MM.1S (cell line): ENCODE data around the gene GOLGA3.

ENCODE experiments used
- DNase-seq: peaks from one replicate; pipeline ENCODE4 v3.0.0-alpha.2; 2015
- H2AFZ ChIP-seq: fragments of 300-600 bp; sonication (generic); 2 replicates; pipeline ENCODE4 v1.6.0; 2016; ENCODE audit warnings: antibody characterized with exemption, low read length
- H3F3A ChIP-seq: fragments of 300-600 bp; sonication (generic); 2 replicates; pipeline ENCODE4 v1.6.1; 2016; ENCODE audit warnings: mild to moderate bottlenecking, antibody characterized with exemption, low read length, moderate library complexity, mixed read lengths; ENCODE audit not compliant: insufficient read depth
- H3K27ac ChIP-seq: fragments of 300-600 bp; sonication (generic); 2 replicates; pipeline ENCODE4 v1.5.1; 2016; ENCODE audit warnings: mild to moderate bottlenecking, low read length
- H3K27me3 ChIP-seq: fragments of 300-600 bp; sonication (generic); replicated peaks from 2 replicates; pipeline ENCODE4 v1.6.0; 2016; ENCODE audit warnings: low read length; ENCODE audit not compliant: insufficient read depth
- H3K36me3 ChIP-seq: fragments of 300-600 bp; sonication (generic); replicated peaks from 2 replicates; pipeline ENCODE4 v1.6.1; 2016; ENCODE audit warnings: mild to moderate bottlenecking, low read length, mixed read lengths; ENCODE audit not compliant: insufficient read depth
- H3K4me1 ChIP-seq: fragments of 300-600 bp; sonication (generic); 2 replicates; pipeline ENCODE4 v1.6.1; 2016; ENCODE audit warnings: low read length, mixed read lengths
- H3K4me2 ChIP-seq: fragments of 300-600 bp; sonication (generic); 2 replicates; pipeline ENCODE4 v1.6.0; 2016; ENCODE audit warnings: low read depth, low read length
- H3K4me3 ChIP-seq: fragments of 300-600 bp; sonication (generic); 2 replicates; pipeline ENCODE4 v1.5.1; 2016; ENCODE audit warnings: low read length, mixed read lengths
- H3K79me2 ChIP-seq: fragments of 300-600 bp; sonication (generic); 2 replicates; pipeline ENCODE4 v1.6.1; 2016; ENCODE audit warnings: mixed run types, low read length, mixed read lengths
- H3K9ac ChIP-seq: fragments of 300-600 bp; sonication (generic); 2 replicates; pipeline ENCODE4 v1.6.1; 2016; ENCODE audit warnings: low read length, mixed read lengths
- H3K9me2 ChIP-seq: fragments of 300-600 bp; sonication (generic); replicated peaks from 2 replicates; pipeline ENCODE4 v1.6.1; 2016; ENCODE audit warnings: mild to moderate bottlenecking, low read length, mixed read lengths; ENCODE audit not compliant: insufficient read depth
- H3K9me3 ChIP-seq: fragments of 300-600 bp; sonication (generic); replicated peaks from 2 replicates; pipeline ENCODE4 v1.6.1; 2016; ENCODE audit warnings: mild to moderate bottlenecking, low read length, mixed read lengths; ENCODE audit not compliant: insufficient read depth
- H4K20me1 ChIP-seq: fragments of 300-600 bp; sonication (generic); 2 replicates; pipeline ENCODE4 v1.6.1; 2016; ENCODE audit warnings: mild to moderate bottlenecking, low read length, moderate library complexity, mixed read lengths; ENCODE audit not compliant: insufficient read depth
- CTCF ChIP-seq: fragments of 300-600 bp; sonication (generic); IDR thresholded peaks from 2 replicates; pipeline ENCODE4 v1.5.1; 2016; ENCODE audit warnings: antibody characterized with exemption, low read length, mixed read lengths
- EZH2 ChIP-seq: fragments of 300-600 bp; sonication (generic); optimal IDR thresholded peaks from 2 replicates; pipeline ENCODE3; 2017; ENCODE audit warnings: low read depth, mild to moderate bottlenecking, antibody characterized with exemption, low read length, mixed read lengths
- EZH2phosphoT487 ChIP-seq: fragments of 300-600 bp; sonication (generic); IDR thresholded peaks from 2 replicates; pipeline ENCODE4 v1.6.1; 2018; ENCODE audit warnings: antibody characterized with exemption, low read length

The GOLGA3 gene

DNA sequence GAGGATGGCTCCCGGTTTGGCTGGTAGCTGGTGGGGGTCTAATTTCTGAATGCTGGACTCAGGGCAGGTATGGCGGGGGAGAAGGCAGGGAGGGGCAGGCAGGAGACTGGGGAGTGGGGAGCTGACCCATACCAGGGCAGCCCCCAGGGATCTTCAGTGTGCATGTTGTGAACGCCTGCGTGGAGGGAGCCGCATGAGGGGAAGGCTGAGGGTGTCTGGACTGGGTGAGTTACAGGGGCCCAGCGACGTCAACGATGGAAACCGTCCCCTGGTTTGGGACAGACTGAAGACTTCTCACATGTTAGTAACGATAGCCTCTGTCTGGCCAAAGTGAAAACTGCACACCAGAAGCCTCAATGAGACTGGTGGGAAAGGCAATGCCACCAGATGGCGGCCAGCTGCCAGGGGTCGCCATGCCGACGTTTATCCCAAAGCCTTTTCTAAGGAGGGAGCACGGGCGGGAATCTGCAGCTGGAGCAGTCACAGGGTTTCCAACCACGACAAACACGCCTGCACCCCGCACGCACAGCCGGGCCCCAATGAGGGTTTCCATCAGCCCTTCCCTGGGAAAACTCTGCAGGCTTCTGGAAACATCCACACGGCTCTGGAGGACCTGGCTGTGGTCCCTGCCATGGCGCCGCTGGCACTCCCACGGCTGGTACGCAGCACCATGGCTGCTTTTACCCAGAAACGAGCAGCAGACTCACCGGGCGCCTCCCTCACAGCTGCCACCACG, 104.0 kb downstream of the GOLGA3 start:
- H3K9me2 ChIP-seq = no peaks in the 10 kb centered on the region
- TF ChIP-seq CTCF (no peak), EZH2phosphoT487 (no peak), EZH2 (no peak)
- H3K36me3 ChIP-seq = no peaks in the 10 kb centered on the region; the same call in none of the 2 replicates
- no peaks in the 10 kb centered on the region for H3F3A ChIP-seq
- DNase-seq = no peak
- no peaks in the 10 kb centered on the region for H3K27me3 ChIP-seq
- H3K9ac ChIP-seq = no peak overlapping the region
- no peaks in the 10 kb centered on the region for H3K79me2 ChIP-seq
- H3K27ac ChIP-seq = no peak overlapping the region
- no peak overlapping the region for H3K4me2 ChIP-seq
- no peak overlapping the region for H3K4me3 ChIP-seq
- no peaks in the 10 kb centered on the region for H3K4me1 ChIP-seq
- H4K20me1 ChIP-seq = no peaks in the 10 kb centered on the region
- H2AFZ ChIP-seq = no peak overlapping the region
- no peaks in the 10 kb centered on the region for H3K9me3 ChIP-seq

- Histone ChIP-seq H3K4me3 (no peak overlapping the region), H3K27ac (no peak overlapping the region), H3K27me3 (no peaks in the 10 kb centered on the region), H3K79me2 (no peaks in the 10 kb centered on the region), H3K4me1 (no peaks in the 10 kb centered on the region), H3K36me3 (no peaks in the 10 kb centered on the region; the same call in none of the 2 replicates), H3F3A (no peaks in the 10 kb centered on the region), H3K9ac (no peak overlapping the region), H3K4me2 (no peak overlapping the region), H2AFZ (no peak overlapping the region), H3K9me2 (no peaks in the 10 kb centered on the region), H4K20me1 (no peaks in the 10 kb centered on the region), H3K9me3 (no peaks in the 10 kb centered on the region)
- no peak for TF ChIP-seq EZH2phosphoT487
- no peak for TF ChIP-seq EZH2
- TF ChIP-seq CTCF = no peak
- no peak for DNase-seq
Observed at GRCh38 chr12:132723764-132724140, 104.9 kb downstream of the GOLGA3 start.

- no peak for DNase-seq
- no peaks in the 10 kb centered on the region for H4K20me1 ChIP-seq
- H3K79me2 ChIP-seq = no peaks in the 10 kb centered on the region
- H3K9me2 ChIP-seq = no peaks in the 10 kb centered on the region
- H3K4me1 ChIP-seq = no peaks in the 10 kb centered on the region
- no peak overlapping the region for H3K27ac ChIP-seq
- H3K27me3 ChIP-seq = no peaks in the 10 kb centered on the region
- no peak overlapping the region for H2AFZ ChIP-seq
- H3K9me3 ChIP-seq = no peaks in the 10 kb centered on the region
- no peaks in the 10 kb centered on the region for H3F3A ChIP-seq
- H3K36me3 ChIP-seq = no peaks in the 10 kb centered on the region; the same call in none of the 2 replicates
- H3K9ac ChIP-seq = no peak overlapping the region
- H3K4me2 ChIP-seq = no peak overlapping the region
- TF ChIP-seq EZH2phosphoT487 = no peak
- no peak for TF ChIP-seq EZH2
- no peak for TF ChIP-seq CTCF
- no peak overlapping the region for H3K4me3 ChIP-seq
Observed at GRCh38 chr12:132723015-132723763, 105.5 kb downstream of the GOLGA3 start.
